22Rv1 (cell line): ENCODE data around the gene OTOP1.
"Not testable (repeated sequence)": the region's sequence is repeated elsewhere in the genome, so short reads cannot be mapped to it uniquely, and the experiment has no call there.

Experiments used
- CTCF ChIP-seq: fragments of 450-650 bp; IDR thresholded peaks from 2 replicates; pipeline ENCODE4 v1.5.1; 2017; ENCODE audit warnings: mild to moderate bottlenecking
- ZFX ChIP-seq: fragments of 450-650 bp; IDR thresholded peaks from 2 replicates; pipeline ENCODE4 v1.6.1; 2017; ENCODE audit warnings: antibody characterized with exemption, borderline replicate concordance

GRCh38 chr4:4164532-4165173 is 62.1 kb downstream of the OTOP1 start:
- TF ChIP-seq CTCF, ZFX: not testable (repeated sequence)
